ENCODE measurements around the gene INHBA.

DNA sequence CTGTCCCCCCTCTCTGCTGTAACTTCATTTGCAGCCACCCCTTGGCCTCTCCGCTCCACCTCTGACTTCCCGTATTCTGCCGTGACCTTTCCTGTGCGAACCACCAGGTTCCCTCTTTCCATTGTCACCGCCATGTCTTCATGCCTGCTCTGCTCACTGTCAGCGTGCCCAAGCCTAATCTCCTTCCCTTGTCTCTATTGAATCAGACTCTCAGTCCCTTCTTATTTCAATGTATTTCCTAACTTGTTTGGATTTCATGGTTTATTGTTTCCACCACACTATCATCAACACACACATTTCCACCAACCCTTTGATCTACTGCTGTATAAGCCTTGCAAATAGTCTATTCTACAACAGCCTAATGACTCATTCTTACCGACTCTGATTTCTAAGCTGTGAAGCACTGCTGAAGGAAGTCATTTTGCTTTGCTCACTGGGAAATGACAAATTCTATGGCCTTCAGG is 30.0 kb upstream of the INHBA start:
- TF ChIP-seq GABPA (IDR thresholded peaks at IDR 0.05; ENCODE audit: low read depth) (no peak), POLR2AphosphoS5 (IDR thresholded peaks at IDR 0.05; ENCODE audit: low read depth) (no peak), SPI1 (IDR thresholded peaks at IDR 0.05; ENCODE audit: borderline replicate concordance, low read depth) (peak; percentile 36; the same call in 1 of the 2 replicates)
- TF ChIP-seq, protein P1, sequence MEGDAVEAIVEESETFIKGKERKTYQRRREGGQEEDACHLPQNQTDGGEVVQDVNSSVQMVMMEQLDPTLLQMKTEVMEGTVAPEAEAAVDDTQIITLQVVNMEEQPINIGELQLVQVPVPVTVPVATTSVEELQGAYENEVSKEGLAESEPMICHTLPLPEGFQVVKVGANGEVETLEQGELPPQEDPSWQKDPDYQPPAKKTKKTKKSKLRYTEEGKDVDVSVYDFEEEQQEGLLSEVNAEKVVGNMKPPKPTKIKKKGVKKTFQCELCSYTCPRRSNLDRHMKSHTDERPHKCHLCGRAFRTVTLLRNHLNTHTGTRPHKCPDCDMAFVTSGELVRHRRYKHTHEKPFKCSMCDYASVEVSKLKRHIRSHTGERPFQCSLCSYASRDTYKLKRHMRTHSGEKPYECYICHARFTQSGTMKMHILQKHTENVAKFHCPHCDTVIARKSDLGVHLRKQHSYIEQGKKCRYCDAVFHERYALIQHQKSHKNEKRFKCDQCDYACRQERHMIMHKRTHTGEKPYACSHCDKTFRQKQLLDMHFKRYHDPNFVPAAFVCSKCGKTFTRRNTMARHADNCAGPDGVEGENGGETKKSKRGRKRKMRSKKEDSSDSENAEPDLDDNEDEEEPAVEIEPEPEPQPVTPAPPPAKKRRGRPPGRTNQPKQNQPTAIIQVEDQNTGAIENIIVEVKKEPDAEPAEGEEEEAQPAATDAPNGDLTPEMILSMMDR (IDR thresholded peaks at IDR 0.05; ENCODE audit: insufficient read depth, low read length), result no peak
- TF ChIP-seq, protein P2, sequence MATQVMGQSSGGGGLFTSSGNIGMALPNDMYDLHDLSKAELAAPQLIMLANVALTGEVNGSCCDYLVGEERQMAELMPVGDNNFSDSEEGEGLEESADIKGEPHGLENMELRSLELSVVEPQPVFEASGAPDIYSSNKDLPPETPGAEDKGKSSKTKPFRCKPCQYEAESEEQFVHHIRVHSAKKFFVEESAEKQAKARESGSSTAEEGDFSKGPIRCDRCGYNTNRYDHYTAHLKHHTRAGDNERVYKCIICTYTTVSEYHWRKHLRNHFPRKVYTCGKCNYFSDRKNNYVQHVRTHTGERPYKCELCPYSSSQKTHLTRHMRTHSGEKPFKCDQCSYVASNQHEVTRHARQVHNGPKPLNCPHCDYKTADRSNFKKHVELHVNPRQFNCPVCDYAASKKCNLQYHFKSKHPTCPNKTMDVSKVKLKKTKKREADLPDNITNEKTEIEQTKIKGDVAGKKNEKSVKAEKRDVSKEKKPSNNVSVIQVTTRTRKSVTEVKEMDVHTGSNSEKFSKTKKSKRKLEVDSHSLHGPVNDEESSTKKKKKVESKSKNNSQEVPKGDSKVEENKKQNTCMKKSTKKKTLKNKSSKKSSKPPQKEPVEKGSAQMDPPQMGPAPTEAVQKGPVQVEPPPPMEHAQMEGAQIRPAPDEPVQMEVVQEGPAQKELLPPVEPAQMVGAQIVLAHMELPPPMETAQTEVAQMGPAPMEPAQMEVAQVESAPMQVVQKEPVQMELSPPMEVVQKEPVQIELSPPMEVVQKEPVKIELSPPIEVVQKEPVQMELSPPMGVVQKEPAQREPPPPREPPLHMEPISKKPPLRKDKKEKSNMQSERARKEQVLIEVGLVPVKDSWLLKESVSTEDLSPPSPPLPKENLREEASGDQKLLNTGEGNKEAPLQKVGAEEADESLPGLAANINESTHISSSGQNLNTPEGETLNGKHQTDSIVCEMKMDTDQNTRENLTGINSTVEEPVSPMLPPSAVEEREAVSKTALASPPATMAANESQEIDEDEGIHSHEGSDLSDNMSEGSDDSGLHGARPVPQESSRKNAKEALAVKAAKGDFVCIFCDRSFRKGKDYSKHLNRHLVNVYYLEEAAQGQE (IDR thresholded peaks at IDR 0.05; ENCODE audit: insufficient replicate concordance, low read depth), result no peak

Measured in HL-60 (cell line).